ENCODE data around the gene IFI27. TPM values are rescaled to one million over a fixed set of nuclear protein-coding genes. Genes with fewer than 3 reads are reported as not detected.
"Not testable (repeated sequence)": the region's sequence is repeated elsewhere in the genome, so short reads cannot be mapped to it uniquely, and the experiment has no call there.

The IFI27 gene
- total RNA-seq, 1 donor from 2014 or later = under 0.01 TPM

DNA sequence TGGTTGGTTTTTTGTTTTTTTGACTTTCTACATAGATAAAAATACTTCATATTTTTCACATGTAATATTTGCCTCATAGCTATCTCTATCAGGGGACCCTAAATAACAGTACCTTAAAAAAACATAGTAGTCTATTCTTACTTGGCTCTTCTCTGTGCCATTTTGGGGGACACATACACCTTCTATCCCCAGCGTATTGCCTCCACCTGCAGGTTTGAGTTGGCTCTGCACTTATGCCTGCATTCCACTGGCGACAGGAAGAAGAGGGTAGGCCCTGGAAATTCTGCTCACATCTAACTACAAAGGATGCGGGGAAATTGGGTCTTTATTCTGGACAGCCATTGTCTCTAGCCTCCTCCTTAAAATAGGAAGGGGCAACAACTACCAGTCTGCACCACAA is 32.7 kb downstream of the IFI27 start:
- Histone ChIP-seq H3K4me3 (ENCODE audit: low read depth, low read length) (no peak overlapping the region), H3K36me3 (ENCODE audit: control insufficient read depth, insufficient read depth, low read length) (no peaks in the 10 kb centered on the region), H3K27me3 (ENCODE audit: control insufficient read depth, insufficient read depth, low read length) (peaks cover 4% of the 10 kb centered on the region)
- DNase-seq (ENCODE audit: low read depth) = no peak
- TF ChIP-seq, protein P1, sequence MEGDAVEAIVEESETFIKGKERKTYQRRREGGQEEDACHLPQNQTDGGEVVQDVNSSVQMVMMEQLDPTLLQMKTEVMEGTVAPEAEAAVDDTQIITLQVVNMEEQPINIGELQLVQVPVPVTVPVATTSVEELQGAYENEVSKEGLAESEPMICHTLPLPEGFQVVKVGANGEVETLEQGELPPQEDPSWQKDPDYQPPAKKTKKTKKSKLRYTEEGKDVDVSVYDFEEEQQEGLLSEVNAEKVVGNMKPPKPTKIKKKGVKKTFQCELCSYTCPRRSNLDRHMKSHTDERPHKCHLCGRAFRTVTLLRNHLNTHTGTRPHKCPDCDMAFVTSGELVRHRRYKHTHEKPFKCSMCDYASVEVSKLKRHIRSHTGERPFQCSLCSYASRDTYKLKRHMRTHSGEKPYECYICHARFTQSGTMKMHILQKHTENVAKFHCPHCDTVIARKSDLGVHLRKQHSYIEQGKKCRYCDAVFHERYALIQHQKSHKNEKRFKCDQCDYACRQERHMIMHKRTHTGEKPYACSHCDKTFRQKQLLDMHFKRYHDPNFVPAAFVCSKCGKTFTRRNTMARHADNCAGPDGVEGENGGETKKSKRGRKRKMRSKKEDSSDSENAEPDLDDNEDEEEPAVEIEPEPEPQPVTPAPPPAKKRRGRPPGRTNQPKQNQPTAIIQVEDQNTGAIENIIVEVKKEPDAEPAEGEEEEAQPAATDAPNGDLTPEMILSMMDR (IDR thresholded peaks at IDR 0.05; ENCODE audit: insufficient read depth, low read length, poor library complexity, severe bottlenecking) = peak; percentile 42

DNA sequence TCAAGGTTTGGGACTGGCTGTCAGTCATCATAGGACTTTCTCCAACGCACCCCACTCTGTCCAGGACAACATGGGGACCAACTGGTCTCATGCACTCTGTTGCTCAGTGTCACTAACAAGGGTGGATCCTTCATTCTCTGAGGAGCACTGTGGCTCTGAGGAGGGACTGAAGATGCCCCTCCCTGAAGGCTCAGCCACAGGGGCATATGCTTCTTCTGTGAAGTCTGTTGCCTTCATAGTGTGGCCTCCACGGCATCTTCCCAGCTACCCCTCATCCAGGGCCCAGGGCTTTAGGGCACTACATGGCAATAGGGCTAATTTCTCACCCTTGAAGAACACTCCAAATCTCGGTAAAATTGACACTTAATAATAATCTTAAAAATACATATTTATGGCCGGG is 33.2 kb downstream of the IFI27 start:
- H3K27me3 ChIP-seq (ENCODE audit: control insufficient read depth, insufficient read depth, low read length) = peaks cover 3% of the 10 kb centered on the region
- DNase-seq (ENCODE audit: low read depth) = no peak
- no peak overlapping the region for H3K4me3 ChIP-seq (ENCODE audit: low read depth, low read length)
- no peaks in the 10 kb centered on the region for H3K36me3 ChIP-seq (ENCODE audit: control insufficient read depth, insufficient read depth, low read length)
- TF ChIP-seq, protein P1 (IDR thresholded peaks at IDR 0.05; ENCODE audit: insufficient read depth, low read length, poor library complexity, severe bottlenecking) = no peak

DNA sequence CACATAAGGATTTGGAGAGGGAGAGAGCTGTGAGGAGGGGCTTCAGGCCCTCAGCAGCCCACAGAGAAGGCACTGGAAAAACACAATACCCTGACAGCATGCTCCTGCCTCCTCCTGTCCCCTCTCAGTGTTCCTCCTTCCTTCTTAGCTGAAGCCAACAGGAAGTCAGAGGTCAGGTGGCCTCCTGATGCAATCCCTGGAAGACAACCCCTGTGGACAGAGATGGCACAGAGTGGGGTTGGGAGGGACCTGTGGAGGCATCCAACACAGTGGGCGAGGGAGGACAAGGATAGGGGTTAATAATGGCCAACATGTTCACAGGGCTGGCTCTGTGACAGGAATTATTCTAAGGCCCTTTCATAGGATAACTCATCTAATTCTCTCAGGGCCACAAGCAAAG is 34.2 kb downstream of the IFI27 start:
- no peak for DNase-seq (ENCODE audit: low read depth)
- Histone ChIP-seq H3K4me3 (ENCODE audit: low read depth, low read length) (no peak overlapping the region), H3K36me3 (ENCODE audit: control insufficient read depth, insufficient read depth, low read length) (no peaks in the 10 kb centered on the region), H3K27me3 (ENCODE audit: control insufficient read depth, insufficient read depth, low read length) (no peaks in the 10 kb centered on the region)
- TF ChIP-seq, protein P1 (IDR thresholded peaks at IDR 0.05; ENCODE audit: insufficient read depth, low read length, poor library complexity, severe bottlenecking) = no peak

GRCh38 chr14:94145902-94146527 is 35.5 kb downstream of the IFI27 start:
- Histone ChIP-seq H3K27me3 (ENCODE audit: control insufficient read depth, insufficient read depth, low read length) (no peaks in the 10 kb centered on the region), H3K36me3 (ENCODE audit: control insufficient read depth, insufficient read depth, low read length) (no peaks in the 10 kb centered on the region), H3K4me3 (ENCODE audit: low read depth, low read length) (no peak overlapping the region)
- TF ChIP-seq, protein P1 (IDR thresholded peaks at IDR 0.05; ENCODE audit: insufficient read depth, low read length, poor library complexity, severe bottlenecking) = no peak
- no peak for DNase-seq (ENCODE audit: low read depth)

DNA sequence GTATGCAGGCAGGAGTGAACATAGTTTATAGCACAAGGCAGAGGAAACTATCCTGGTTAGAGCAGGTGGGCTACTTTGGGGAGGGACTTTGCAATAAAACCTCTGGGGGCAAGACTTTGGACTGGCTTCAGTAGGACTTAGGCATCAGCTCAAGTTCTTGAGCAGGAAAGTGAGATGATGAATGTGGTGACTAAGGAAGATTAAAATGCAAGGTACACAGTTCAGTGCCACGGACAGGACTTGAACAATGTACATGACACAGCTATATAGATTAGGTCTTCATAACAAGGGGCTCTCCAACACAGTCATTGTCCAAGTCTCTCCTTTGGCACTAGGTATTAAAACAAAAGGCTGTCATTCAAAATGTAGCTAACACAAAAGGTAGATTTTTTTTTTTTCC is 42.1 kb downstream of the IFI27 start:
- Histone ChIP-seq H3K36me3 (ENCODE audit: control insufficient read depth, insufficient read depth, low read length) (no peaks in the 10 kb centered on the region), H3K27me3 (ENCODE audit: control insufficient read depth, insufficient read depth, low read length) (no peaks in the 10 kb centered on the region), H3K4me3 (ENCODE audit: low read depth, low read length) (no peak overlapping the region)
- no peak for DNase-seq (ENCODE audit: low read depth)
- TF ChIP-seq, protein P1 (IDR thresholded peaks at IDR 0.05; ENCODE audit: insufficient read depth, low read length, poor library complexity, severe bottlenecking) = no peak

DNA sequence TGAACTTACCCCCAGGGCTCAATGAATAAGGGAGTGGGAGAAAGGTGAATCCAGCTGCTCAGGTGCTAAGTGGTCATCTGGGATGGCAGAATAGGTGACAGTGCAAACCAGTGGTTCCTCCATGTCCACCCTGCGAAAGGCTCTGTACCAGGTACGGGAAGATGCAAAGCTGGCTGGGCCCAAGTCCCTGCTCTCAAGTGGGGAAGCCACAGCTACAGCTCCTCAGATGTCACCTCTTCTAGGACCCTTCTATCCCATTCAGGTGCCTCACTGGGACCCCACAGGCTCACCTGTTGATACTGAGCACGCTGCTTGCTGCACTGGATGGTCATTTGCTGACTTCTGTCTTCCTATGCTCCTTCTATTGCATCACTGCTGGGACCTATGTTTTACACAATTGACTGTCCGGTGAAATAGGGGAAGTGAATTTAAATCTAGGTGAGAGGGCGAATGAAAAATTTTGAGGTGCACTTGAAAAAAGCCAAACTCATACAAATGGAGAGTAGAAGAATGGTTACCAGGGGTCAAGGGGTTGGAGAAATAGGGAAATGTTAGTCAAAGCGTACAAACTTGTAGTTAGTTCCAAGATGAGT is 43.3 kb downstream of the IFI27 start:
- Histone ChIP-seq H3K4me3 (ENCODE audit: low read depth, low read length) (no peak overlapping the region), H3K36me3 (ENCODE audit: control insufficient read depth, insufficient read depth, low read length) (no peaks in the 10 kb centered on the region), H3K27me3 (ENCODE audit: control insufficient read depth, insufficient read depth, low read length) (no peaks in the 10 kb centered on the region)
- DNase-seq (ENCODE audit: low read depth) = no peak
- TF ChIP-seq, protein P1 (IDR thresholded peaks at IDR 0.05; ENCODE audit: insufficient read depth, low read length, poor library complexity, severe bottlenecking) = no peak

GRCh38 chr14:94156143-94156542 is 45.6 kb downstream of the IFI27 start:
- not testable (repeated sequence) for H3K27me3 ChIP-seq (ENCODE audit: control insufficient read depth, insufficient read depth, low read length); H3K36me3 ChIP-seq (ENCODE audit: control insufficient read depth, insufficient read depth, low read length); DNase-seq (ENCODE audit: low read depth); H3K4me3 ChIP-seq (ENCODE audit: low read depth, low read length)

All from kidney epithelial cell (primary cell).